Activated CD4-positive, alpha-beta T cell treated with anti-CD3 and anti-CD28 coated beads, Interleukin-2, amount 10 ng/mL, durations not matched to agents 7 days and 5 days (primary cell): ENCODE measurements around the gene TTLL11. TPM values are rescaled to one million over a fixed set of nuclear protein-coding genes. Genes with fewer than 3 reads are reported as not detected.

Source experiments
- CTCF ChIA-PET: fragments of 350-600 bp; sonication (Branson Sonifier 250); formaldehyde crosslinking; loops from one replicate; lab custom pipeline; 2021; ENCODE audit warnings: antibody characterized with exemption; lab: Charles Lee
- POLR2A ChIA-PET: fragments of 350-600 bp; sonication (Branson Sonifier 250); formaldehyde crosslinking; loops from one replicate; lab custom pipeline; 2021; ENCODE audit warnings: antibody characterized with exemption; lab: Charles Lee
- DNase-seq: peaks from one replicate; pipeline ENCODE4 v3.0.0-alpha.2; 2020
- H3K27ac Mint-ChIP-seq: one replicate; pipeline ENCODE4 v1.8.0; 2021; ENCODE audit warnings: mild to moderate bottlenecking, moderate library complexity, mixed read lengths
- H3K27me3 Mint-ChIP-seq: one replicate; pipeline ENCODE4 v1.8.0; 2021; ENCODE audit warnings: mixed read lengths
- H3K36me3 Mint-ChIP-seq: one replicate; pipeline ENCODE4 v1.8.0; 2021; ENCODE audit warnings: low read depth, mixed read lengths
- H3K4me1 Mint-ChIP-seq: one replicate; pipeline ENCODE4 v1.8.0; 2021; ENCODE audit warnings: mixed read lengths
- H3K4me3 Mint-ChIP-seq: one replicate; pipeline ENCODE4 v1.8.0; 2021; ENCODE audit warnings: mild to moderate bottlenecking, moderate library complexity, mixed read lengths
- H3K9me3 Mint-ChIP-seq: one replicate; pipeline ENCODE4 v1.8.0; 2021; ENCODE audit warnings: mixed read lengths
- microRNA-seq: library from miRNA; unstranded; fragments of <30 nt; microRNA quantifications from one replicate; pipeline ENCODE4 v1.2.0, GENCODE V29; 2021; ENCODE audit warnings: borderline microRNAs expressed, borderline replicate concordance
- total RNA-seq, 2 experiments: library from RNA; stranded (reverse); gene quantifications; one replicate each; pipeline ENCODE4 v1.2.3, GENCODE V29; 2021

Gene TTLL11
- total RNA-seq, 2 experiments from 2014 or later = 2.6 to 3.1 TPM

GRCh38 chr9:121773286-121773953, 319.7 kb downstream of the TTLL11 start:
- Mint-ChIP-seq H3K4me1 (no peaks in the 10 kb centered on the region), H3K27ac (no peak overlapping the region), H3K27me3 (no peaks in the 10 kb centered on the region), H3K4me3 (no peak overlapping the region), H3K36me3 (no peaks in the 10 kb centered on the region), H3K9me3 (no peaks in the 10 kb centered on the region)
- ChIA-PET POLR2A (no interaction called here), CTCF (no interaction called here)
- no peak for DNase-seq

- Mint-ChIP-seq H3K4me1 (no peaks in the 10 kb centered on the region), H3K9me3 (no peaks in the 10 kb centered on the region), H3K27me3 (peaks cover 2% of the 10 kb centered on the region), H3K27ac (no peak overlapping the region), H3K36me3 (no peaks in the 10 kb centered on the region), H3K4me3 (no peak overlapping the region)
- ChIA-PET CTCF (no interaction called here), POLR2A (no interaction called here)
- DNase-seq = no peak
These were observed 320.4 kb downstream of the TTLL11 start for GRCh38 chr9:121772600-121773285.

Small RNAs within 50 kb of the gene (microRNA-seq; reads per million reads assigned to microRNA genes)
- gene MIR4478 = not detected

Other genes starting within 250 kb of the TTLL11 start
- gene NDUFA8, start 66.5 kb upstream of the TTLL11 start, total RNA-seq = 10 to 100 TPM; 33.7 to 35.9 TPM
- gene MORN5, start 66.6 kb upstream of the TTLL11 start, total RNA-seq = not detected
- not detected for gene LHX6, start 135.6 kb upstream of the TTLL11 start, total RNA-seq
- 10 to 100 TPM; 21.5 to 23.6 TPM for gene RBM18, start 171.5 kb upstream of the TTLL11 start, total RNA-seq
- gene MRRF, start 171.6 kb upstream of the TTLL11 start, total RNA-seq = 10 to 100 TPM; 34.1 to 35.4 TPM